Natural killer cell (primary cell): ENCODE results near the gene CCDC124. TPM values are rescaled to one million over a fixed set of nuclear protein-coding genes. Genes with fewer than 3 reads are reported as not detected.
"Not testable (repeated sequence)": the region's sequence is repeated elsewhere in the genome, so short reads cannot be mapped to it uniquely, and the experiment has no call there.

Experiments
- ATAC-seq, 3 donors: fragments of 150-1000 bp in 2 of 3; fragments of 200-7000 bp in 1 of 3; cut with Tn5 transposase; 1 replicate in 1 of 3; 2 replicates in 2 of 3; pipeline ENCODE4 v1.10.0; 2021; ENCODE audit warnings: mild to moderate bottlenecking in 2 of 3, moderate library complexity in 2 of 3
- DNase-seq, 2 donors: peaks; one replicate each; pipeline versions ENCODE4 v3.0.0 to v3.0.0-alpha.2; 2013 to 2021; ENCODE audit warnings: mixed read lengths in 1 of 2
- H3K27ac ChIP-seq: one replicate; pipeline ENCODE4 v1.5.1; 2013; ENCODE audit warnings: mild to moderate bottlenecking, low read length
- H3K27me3 ChIP-seq: one replicate; pipeline ENCODE4 v1.6.1; 2013; ENCODE audit warnings: low read length; ENCODE audit not compliant: control insufficient read depth, insufficient read depth
- H3K36me3 ChIP-seq: one replicate; pipeline ENCODE4 v1.6.1; 2013; ENCODE audit warnings: low read length; ENCODE audit not compliant: control insufficient read depth, insufficient read depth
- H3K4me1 ChIP-seq: one replicate; pipeline ENCODE4 v1.6.1; 2013; ENCODE audit warnings: low read length; ENCODE audit not compliant: control insufficient read depth, insufficient read depth
- H3K4me3 ChIP-seq: one replicate; pipeline ENCODE4 v1.5.1; 2013; ENCODE audit warnings: low read length
- H3K9me3 ChIP-seq: one replicate; pipeline ENCODE4 v1.6.1; 2013; ENCODE audit warnings: low read length; ENCODE audit not compliant: control insufficient read depth, insufficient read depth
- H3K27ac Mint-ChIP-seq, 2 donors: one replicate each; pipeline ENCODE4 v1.8.0; 2022; ENCODE audit warnings: mild to moderate bottlenecking in 2 of 2, mixed read lengths in 2 of 2, moderate library complexity in 1 of 2
- H3K27me3 Mint-ChIP-seq, 2 donors: one replicate each; pipeline ENCODE4 v1.8.0; 2022; ENCODE audit warnings: low read depth in 2 of 2, mixed read lengths in 2 of 2
- H3K36me3 Mint-ChIP-seq: one replicate; pipeline ENCODE4 v1.8.0; 2022; ENCODE audit warnings: mixed read lengths
- H3K4me1 Mint-ChIP-seq, 2 donors: one replicate each; pipeline ENCODE4 v1.8.0; 2022; ENCODE audit warnings: mixed read lengths in 2 of 2
- H3K4me3 Mint-ChIP-seq: one replicate; pipeline ENCODE4 v1.8.0; 2022; ENCODE audit warnings: mild to moderate bottlenecking, moderate library complexity, mixed read lengths
- H3K9me3 Mint-ChIP-seq, 2 donors: one replicate each; pipeline ENCODE4 v1.8.0; 2022; ENCODE audit warnings: mixed read lengths in 2 of 2
- WGBS: methylation state at CpG from one replicate; pipeline ENCODE4 v1.1.7; 2013; ENCODE audit warnings: missing lambda C conversion rate; ENCODE audit not compliant: insufficient coverage; 5-methylcytosine and 5-hydroxymethylcytosine counted together
- intact Hi-C: fragments of 100-400 bp; cut with micrococcal nuclease; formaldehyde crosslinking; loops from one replicate; pipeline ENCODE4 v1.14.2; 2022
- total RNA-seq, 4 donors: library from RNA; stranded (reverse); fragments of 120-200 nt in 1 of 4; gene quantifications; one replicate each; pipeline versions ENCODE4 v1.2.3 to v1.2.4, GENCODE V29; 2013 to 2022
- TF ChIP-seq, protein P1 (sequence below): fragments of 200-600 bp; IDR thresholded peaks from one replicate; pipeline ENCODE4 v1.8.0; 2022; ENCODE audit warnings: antibody characterized with exemption

CCDC124 gene, protein sequence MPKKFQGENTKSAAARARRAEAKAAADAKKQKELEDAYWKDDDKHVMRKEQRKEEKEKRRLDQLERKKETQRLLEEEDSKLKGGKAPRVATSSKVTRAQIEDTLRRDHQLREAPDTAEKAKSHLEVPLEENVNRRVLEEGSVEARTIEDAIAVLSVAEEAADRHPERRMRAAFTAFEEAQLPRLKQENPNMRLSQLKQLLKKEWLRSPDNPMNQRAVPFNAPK
- 10 to 100 TPM; 32.6 to 37.6 (median 37.4) TPM for total RNA-seq
- total RNA-seq (2013), result 13.1 TPM

DNA sequence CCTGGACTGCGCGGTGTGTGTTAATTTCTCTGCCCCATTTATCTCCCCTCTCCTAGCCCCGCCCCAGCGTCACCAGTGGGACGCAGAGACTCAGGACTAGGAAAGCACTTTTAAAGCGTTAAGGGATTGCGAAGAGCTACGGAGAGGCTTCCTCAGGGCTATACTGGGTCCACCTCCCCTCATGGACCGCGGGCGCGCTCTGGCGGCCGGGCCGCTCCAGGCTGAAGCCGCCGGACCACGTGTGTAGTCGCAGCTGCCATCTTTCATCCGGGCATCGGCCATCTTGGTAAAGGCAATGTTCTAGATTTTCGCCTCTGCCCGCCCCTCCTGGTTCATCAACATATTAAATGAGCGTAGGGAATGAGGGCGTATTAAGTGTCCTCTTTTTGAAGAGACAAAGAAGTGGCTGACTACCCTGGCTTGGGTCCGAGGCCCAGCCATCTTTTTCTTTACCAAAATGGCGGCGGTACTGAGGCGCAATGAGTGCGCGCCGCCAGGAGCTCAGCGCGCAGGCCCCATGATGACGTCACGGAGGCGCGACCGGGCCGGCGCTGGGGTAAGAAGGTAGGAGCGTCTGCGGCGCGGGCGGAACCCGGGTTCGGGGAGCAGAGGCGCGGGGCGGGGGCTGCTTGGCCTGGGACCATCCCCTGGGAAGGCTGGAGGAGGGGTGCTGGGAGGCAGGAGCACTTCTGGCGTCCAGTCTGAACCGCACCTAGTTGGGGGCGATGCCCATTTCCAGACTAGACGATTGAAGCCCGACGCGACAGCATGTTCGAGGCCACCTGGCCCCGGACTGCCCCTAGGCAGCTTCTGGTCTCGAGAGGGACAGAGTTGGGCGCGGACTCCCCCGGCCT, at the start of gene CCDC124:
TSS of gene CCDC124 (plus strand) at position 531 of the 854 bp plus-strand sequence. CDS start 3,406 bp downstream, outside the sequence.
- Histone ChIP-seq H3K36me3 (peaks cover 3% of the 10 kb centered on the region), H3K4me3 (peak within 1 kb of the TSS; percentile 70), H3K4me1 (peaks cover 23% of the 10 kb centered on the region), H3K27ac (peak within 1 kb of the TSS; percentile 96), H3K27me3 (no peaks in the 10 kb centered on the region), H3K9me3 (no peaks in the 10 kb centered on the region)
- no peaks in the 10 kb centered on the region for H3K9me3 Mint-ChIP-seq
- intact Hi-C loops, result loop anchor here (1.0 to 2.0 kb wide), 2 partner anchors 68 to 73 kb away; partner anchors contain the start of gene RPL18A
- H3K36me3 Mint-ChIP-seq, result no peaks in the 10 kb centered on the region
- H3K27me3 Mint-ChIP-seq, result no peaks in the 10 kb centered on the region
- ATAC-seq (peak; percentile 93 to 96 (median 96)), DNase-seq (peak; percentile 91 to 96)
- under 1% methylated on average over 64 of the region's 64 CpGs for WGBS
- H3K4me3 Mint-ChIP-seq, result peak within 1 kb of the TSS; percentile 96
- TF ChIP-seq, protein P1, sequence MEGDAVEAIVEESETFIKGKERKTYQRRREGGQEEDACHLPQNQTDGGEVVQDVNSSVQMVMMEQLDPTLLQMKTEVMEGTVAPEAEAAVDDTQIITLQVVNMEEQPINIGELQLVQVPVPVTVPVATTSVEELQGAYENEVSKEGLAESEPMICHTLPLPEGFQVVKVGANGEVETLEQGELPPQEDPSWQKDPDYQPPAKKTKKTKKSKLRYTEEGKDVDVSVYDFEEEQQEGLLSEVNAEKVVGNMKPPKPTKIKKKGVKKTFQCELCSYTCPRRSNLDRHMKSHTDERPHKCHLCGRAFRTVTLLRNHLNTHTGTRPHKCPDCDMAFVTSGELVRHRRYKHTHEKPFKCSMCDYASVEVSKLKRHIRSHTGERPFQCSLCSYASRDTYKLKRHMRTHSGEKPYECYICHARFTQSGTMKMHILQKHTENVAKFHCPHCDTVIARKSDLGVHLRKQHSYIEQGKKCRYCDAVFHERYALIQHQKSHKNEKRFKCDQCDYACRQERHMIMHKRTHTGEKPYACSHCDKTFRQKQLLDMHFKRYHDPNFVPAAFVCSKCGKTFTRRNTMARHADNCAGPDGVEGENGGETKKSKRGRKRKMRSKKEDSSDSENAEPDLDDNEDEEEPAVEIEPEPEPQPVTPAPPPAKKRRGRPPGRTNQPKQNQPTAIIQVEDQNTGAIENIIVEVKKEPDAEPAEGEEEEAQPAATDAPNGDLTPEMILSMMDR, result peak; percentile 79
- peaks cover 16 to 17% of the 10 kb centered on the region in 2 donors for H3K4me1 Mint-ChIP-seq
- peak within 1 kb of the TSS; percentile 94 to 97 for H3K27ac Mint-ChIP-seq

DNA sequence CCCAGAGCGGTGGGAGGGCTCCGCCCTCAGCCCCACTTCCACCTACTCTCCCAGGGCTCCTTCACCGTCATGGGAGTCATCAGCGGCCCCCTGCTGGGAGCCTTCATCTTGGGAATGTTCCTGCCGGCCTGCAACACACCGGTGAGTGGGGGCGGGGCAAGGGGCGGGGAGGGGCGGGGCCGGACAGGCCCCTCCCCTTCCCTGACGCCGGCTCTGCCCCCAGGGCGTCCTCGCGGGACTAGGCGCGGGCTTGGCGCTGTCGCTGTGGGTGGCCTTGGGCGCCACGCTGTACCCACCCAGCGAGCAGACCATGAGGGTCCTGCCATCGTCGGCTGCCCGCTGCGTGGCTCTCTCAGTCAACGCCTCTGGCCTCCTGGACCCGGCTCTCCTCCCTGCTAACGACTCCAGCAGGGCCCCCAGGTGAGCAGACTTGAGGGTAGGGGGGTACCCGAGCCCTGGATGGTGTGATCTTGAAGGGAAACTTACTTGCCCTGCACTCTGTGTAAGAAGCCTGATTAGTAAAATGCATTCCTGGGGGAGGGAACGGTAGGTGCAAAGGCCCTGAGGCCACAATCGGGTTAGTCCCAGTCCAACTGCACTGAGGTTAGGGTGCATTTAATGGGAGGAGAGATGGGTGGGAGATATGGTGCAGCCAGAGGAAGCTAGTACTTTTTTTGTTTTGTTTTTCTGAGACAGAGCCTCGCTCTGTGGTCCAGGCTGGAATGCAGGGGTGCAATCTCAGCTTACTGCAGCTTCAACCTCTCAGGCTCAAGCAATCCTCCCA, 49.0 kb upstream of the CCDC124 start:
- no peak overlapping the region for H3K4me3 Mint-ChIP-seq
- DNase-seq, result no peak
- no peaks in the 10 kb centered on the region for H3K9me3 Mint-ChIP-seq

DNA sequence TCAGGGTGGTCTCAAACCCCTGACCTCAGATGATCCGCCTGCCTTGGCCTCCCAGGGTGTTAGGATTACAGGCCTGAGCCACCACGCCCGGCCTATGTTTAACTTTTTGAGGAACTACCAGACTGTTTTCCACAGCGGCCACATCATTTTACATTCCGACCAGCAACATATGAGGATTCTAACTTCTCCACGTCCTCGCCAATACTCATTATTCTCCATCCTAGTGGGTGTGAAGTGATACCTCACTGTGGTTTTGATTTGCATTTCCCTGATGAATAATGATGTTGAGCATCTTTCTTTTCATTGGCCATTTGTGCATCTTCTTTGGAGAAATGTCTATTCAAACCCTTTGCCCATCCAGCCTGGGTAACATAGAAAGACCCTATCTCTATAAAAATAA, 46.3 kb upstream of the CCDC124 start:
- H3K27me3 Mint-ChIP-seq, result peaks cover 0 to 2% of the 10 kb centered on the region in 2 donors
- H3K4me3 Mint-ChIP-seq, result no peak overlapping the region
- H3K9me3 Mint-ChIP-seq, result no peaks in the 10 kb centered on the region
- TF ChIP-seq, protein P1, result no peak
- ATAC-seq (no peak), DNase-seq (no peak)
- Histone ChIP-seq H3K27ac (no peak overlapping the region), H3K4me1 (peaks cover 8% of the 10 kb centered on the region), H3K36me3 (no peaks in the 10 kb centered on the region), H3K27me3 (no peaks in the 10 kb centered on the region), H3K9me3 (no peaks in the 10 kb centered on the region), H3K4me3 (no peak overlapping the region)
- H3K36me3 Mint-ChIP-seq, result no peaks in the 10 kb centered on the region
- H3K4me1 Mint-ChIP-seq, result no peaks in the 10 kb centered on the region
- intact Hi-C loops, result no loop called here
- WGBS, result 84% methylated on average over 4 of the region's 7 CpGs
- H3K27ac Mint-ChIP-seq, result no peak overlapping the region

More for the DNA sequence above, 49.0 kb upstream of the CCDC124 start:
- peaks cover 8% of the 10 kb centered on the region for H3K4me1 ChIP-seq
- H3K27me3 Mint-ChIP-seq, result no peaks in the 10 kb centered on the region
- H3K27me3 ChIP-seq, result no peaks in the 10 kb centered on the region
- no peaks in the 10 kb centered on the region for H3K9me3 ChIP-seq
- H3K36me3 Mint-ChIP-seq, result no peaks in the 10 kb centered on the region
- TF ChIP-seq, protein P1, result no peak
- no peak for ATAC-seq
- no peaks in the 10 kb centered on the region for H3K36me3 ChIP-seq
- H3K4me3 ChIP-seq, result no peak overlapping the region
- intact Hi-C loops, result no loop called here
- H3K27ac Mint-ChIP-seq, result no peak overlapping the region
- 87% methylated on average over 33 of the region's 33 CpGs for WGBS
- no peaks in the 10 kb centered on the region for H3K4me1 Mint-ChIP-seq
- H3K27ac ChIP-seq, result no peak overlapping the region

DNA sequence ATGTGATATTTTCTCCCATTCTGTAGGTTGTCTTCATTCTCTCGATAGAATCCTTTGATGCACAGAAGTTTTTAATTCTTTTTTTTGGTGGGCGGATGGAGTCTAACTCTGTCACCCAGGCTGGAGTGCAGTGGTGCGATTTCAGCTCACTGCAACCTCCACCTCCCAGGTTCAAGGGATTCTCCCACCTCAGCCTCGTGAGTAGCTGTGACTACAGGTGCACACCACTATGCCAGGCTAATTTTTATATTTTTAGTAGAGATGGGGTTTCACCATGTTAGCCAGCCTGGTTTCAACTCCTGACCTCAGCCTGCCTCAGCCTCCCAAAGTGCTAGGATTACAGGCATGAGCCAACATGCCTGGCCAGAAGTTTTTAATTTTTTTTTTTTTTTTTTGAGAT, 45.6 kb upstream of the CCDC124 start:
- DNase-seq, H3K27ac Mint-ChIP-seq, H3K9me3 Mint-ChIP-seq, H3K9me3 ChIP-seq, H3K36me3 Mint-ChIP-seq, intact Hi-C loops, H3K27ac ChIP-seq, H3K36me3 ChIP-seq, H3K4me3 Mint-ChIP-seq, H3K4me3 ChIP-seq, H3K4me1 ChIP-seq, ATAC-seq, H3K4me1 Mint-ChIP-seq, H3K27me3 Mint-ChIP-seq, H3K27me3 ChIP-seq: not testable (repeated sequence)
- 82% methylated on average over 3 of the region's 4 CpGs for WGBS
